Measurements from ENCODE around the gene KRT31.

GRCh38 chr17:41395611-41396010 is 1.8 kb downstream of the KRT31 start:
- TF ChIP-seq PBX3 (IDR thresholded peaks at IDR 0.05) = no peak
- no peak for TF ChIP-seq JUNB (IDR thresholded peaks at IDR 0.05)
- TF ChIP-seq KDM1A (IDR thresholded peaks at IDR 0.05; ENCODE audit: low read depth) = no peak
- no peak for TF ChIP-seq CBX2 (IDR thresholded peaks at IDR 0.05; ENCODE audit: borderline replicate concordance, low read depth)
- no peak for TF ChIP-seq CHD4 (IDR thresholded peaks at IDR 0.05; ENCODE audit: borderline replicate concordance)
- TF ChIP-seq MAX (IDR thresholded peaks at IDR 0.05) = no peak
- no peak for TF ChIP-seq E2F6 (IDR thresholded peaks at IDR 0.05; ENCODE audit: borderline replicate concordance, low read depth)
- TF ChIP-seq CBX8 (IDR thresholded peaks at IDR 0.05) = no peak

Measured in A549 (cell line).